ENCODE data around the gene NACC2. TPM values are rescaled to one million over a fixed set of nuclear protein-coding genes. Genes with fewer than 3 reads are reported as not detected.
A peak's percentile ranks its signal among the peaks of the same experiment; 100 is the strongest.

NACC2 gene
- total and polyA plus RNA-seq, 10 donors = 2.1 to 34.9 (median 23.7) TPM

DNA sequence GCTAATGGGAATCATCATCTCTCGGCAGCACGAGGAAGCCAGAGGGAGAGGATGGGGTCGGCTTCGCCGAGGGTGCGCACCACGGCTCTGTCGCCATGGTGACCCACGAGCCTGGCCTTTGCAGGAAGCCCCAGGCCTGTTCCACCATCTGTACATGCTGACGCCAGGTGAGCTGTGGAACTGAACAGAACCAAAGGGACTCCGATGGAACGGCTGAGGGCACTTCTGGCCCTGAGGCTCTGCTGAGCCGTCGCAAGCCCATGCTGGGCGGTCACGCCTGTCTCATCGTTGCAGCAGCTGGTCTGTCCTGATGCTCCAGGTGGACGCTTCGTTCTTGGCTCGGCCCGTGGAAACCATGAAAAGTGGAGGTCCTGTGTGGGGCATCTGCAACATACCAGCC lies 99.3 kb downstream of the NACC2 start:
- H3K36me3 ChIP-seq = no peaks in the 10 kb centered on the region
- no peaks in the 10 kb centered on the region for H3K27me3 ChIP-seq (replicated peaks in 1 of 7)
- peaks cover 25 to 59% (median 43%) of the 10 kb centered on the region in 6 donors for H3K4me1 ChIP-seq
- intact Hi-C loops (cut with DNase I; ENCODE audit: low total_unique reads) = no loop called here
- TF ChIP-seq POLR2AphosphoS5 (IDR thresholded peaks at IDR 0.05) (no peak), POLR2A (IDR thresholded peaks at IDR 0.05) (no peak), CTCF (IDR thresholded peaks at IDR 0.05 in 8 of 11, conservative IDR thresholded peaks at IDR 0.05 in 3 of 11) (no peak)
- H3K9me3 ChIP-seq = no peaks in the 10 kb centered on the region
- WGBS, 5 donors = 94 to 96% (median 95%) methylated on average over 19 to 21 of the region's 21 CpGs
- H3K27ac ChIP-seq = no peak overlapping the region
- H3K4me3 ChIP-seq = no peak overlapping the region
- DNase-seq = no peak

- intact Hi-C loops (cut with DNase I; ENCODE audit: low total_unique reads) = no loop called here
- TF ChIP-seq POLR2AphosphoS5 (IDR thresholded peaks at IDR 0.05) = no peak
- no peak for TF ChIP-seq POLR2A (IDR thresholded peaks at IDR 0.05)
- TF ChIP-seq CTCF (IDR thresholded peaks at IDR 0.05 in 8 of 11, conservative IDR thresholded peaks at IDR 0.05 in 3 of 11) = no peak
- Histone ChIP-seq H3K27ac (peak overlapping the region in 5 of 8 donors; percentile 91 to 94 (median 93)), H3K27me3 (replicated peaks in 1 of 7) (peaks cover 0 to 9% (median 0%) of the 10 kb centered on the region in 7 donors), H3K4me1 (peaks cover 33 to 70% (median 53%) of the 10 kb centered on the region in 6 donors), H3K9me3 (no peaks in the 10 kb centered on the region), H3K36me3 (no peaks in the 10 kb centered on the region), H3K4me3 (no peak overlapping the region)
- no peak for DNase-seq
- 46 to 63% (median 55%) methylated on average over 13 to 20 of the region's 20 CpGs for WGBS, 5 donors
Measured at GRCh38 chr9:135994501-135995192, 100.4 kb downstream of the NACC2 start.

- H3K27me3 ChIP-seq (replicated peaks in 1 of 7) = peaks cover 0 to 16% (median 0%) of the 10 kb centered on the region in 7 donors
- DNase-seq = no peak
- intact Hi-C loops (cut with DNase I; ENCODE audit: low total_unique reads) = no loop called here
- WGBS, 5 donors = 75 to 84% (median 79%) methylated on average over 24 to 27 of the region's 27 CpGs
- H3K36me3 ChIP-seq = no peaks in the 10 kb centered on the region
- H3K4me1 ChIP-seq = peaks cover 33 to 77% (median 59%) of the 10 kb centered on the region in 6 donors
- H3K27ac ChIP-seq = peak overlapping the region; percentile 61 to 94 (median 92)
- no peak overlapping the region for H3K4me3 ChIP-seq
- no peaks in the 10 kb centered on the region for H3K9me3 ChIP-seq
- TF ChIP-seq POLR2AphosphoS5 (IDR thresholded peaks at IDR 0.05) (no peak), POLR2A (IDR thresholded peaks at IDR 0.05) (no peak), CTCF (IDR thresholded peaks at IDR 0.05 in 8 of 11, conservative IDR thresholded peaks at IDR 0.05 in 3 of 11) (no peak)
Measured at GRCh38 chr9:135993765-135994500, 101.2 kb downstream of the NACC2 start.

DNA sequence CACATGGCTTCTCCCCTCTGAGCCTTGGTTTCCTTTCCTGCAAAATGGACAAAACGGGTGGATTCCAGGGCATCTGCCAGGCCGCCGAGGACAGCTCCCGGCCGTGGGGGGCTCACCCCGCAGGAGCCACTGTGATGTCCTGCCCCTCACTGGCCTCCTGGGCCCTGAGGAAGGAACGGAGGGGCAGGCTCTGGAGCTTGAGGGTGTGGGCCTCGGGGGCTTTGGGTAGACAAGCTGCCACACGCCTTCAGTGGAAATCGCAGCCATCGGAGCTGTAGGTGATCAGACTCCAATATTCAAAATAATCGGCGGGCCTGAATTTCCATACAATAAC lies 101.7 kb downstream of the NACC2 start:
- intact Hi-C loops (cut with DNase I; ENCODE audit: low total_unique reads) = no loop called here
- no peak for TF ChIP-seq POLR2AphosphoS5 (IDR thresholded peaks at IDR 0.05)
- TF ChIP-seq CTCF (IDR thresholded peaks at IDR 0.05 in 8 of 11, conservative IDR thresholded peaks at IDR 0.05 in 3 of 11) = no peak
- no peak for TF ChIP-seq POLR2A (IDR thresholded peaks at IDR 0.05)
- 57 to 86% (median 68%) methylated on average over 5 to 13 of the region's 13 CpGs for WGBS, 5 donors
- Histone ChIP-seq H3K27me3 (replicated peaks in 1 of 7) (peaks cover 0 to 21% (median 0%) of the 10 kb centered on the region in 7 donors), H3K36me3 (no peaks in the 10 kb centered on the region), H3K4me3 (peak overlapping the region in 4 of 8 donors; percentile 11 to 62 (median 21)), H3K27ac (peak overlapping the region; percentile 61 to 94 (median 92)), H3K4me1 (peaks cover 33 to 77% (median 59%) of the 10 kb centered on the region in 6 donors), H3K9me3 (no peaks in the 10 kb centered on the region)
- no peak for DNase-seq
